HG03457 (cell line): ENCODE measurements around the gene KRIT1.
"Not testable (repeated sequence)": the region's sequence is repeated elsewhere in the genome, so short reads cannot be mapped to it uniquely, and the experiment has no call there.

ENCODE experiments used
- ATAC-seq: cut with Tn5 transposase; IDR thresholded peaks from one replicate; pipeline ENCODE4 v1.9.1; 2021; ENCODE audit warnings: moderate number of reproducible peaks; ENCODE audit not compliant: unreplicated experiment

KRIT1 gene

DNA sequence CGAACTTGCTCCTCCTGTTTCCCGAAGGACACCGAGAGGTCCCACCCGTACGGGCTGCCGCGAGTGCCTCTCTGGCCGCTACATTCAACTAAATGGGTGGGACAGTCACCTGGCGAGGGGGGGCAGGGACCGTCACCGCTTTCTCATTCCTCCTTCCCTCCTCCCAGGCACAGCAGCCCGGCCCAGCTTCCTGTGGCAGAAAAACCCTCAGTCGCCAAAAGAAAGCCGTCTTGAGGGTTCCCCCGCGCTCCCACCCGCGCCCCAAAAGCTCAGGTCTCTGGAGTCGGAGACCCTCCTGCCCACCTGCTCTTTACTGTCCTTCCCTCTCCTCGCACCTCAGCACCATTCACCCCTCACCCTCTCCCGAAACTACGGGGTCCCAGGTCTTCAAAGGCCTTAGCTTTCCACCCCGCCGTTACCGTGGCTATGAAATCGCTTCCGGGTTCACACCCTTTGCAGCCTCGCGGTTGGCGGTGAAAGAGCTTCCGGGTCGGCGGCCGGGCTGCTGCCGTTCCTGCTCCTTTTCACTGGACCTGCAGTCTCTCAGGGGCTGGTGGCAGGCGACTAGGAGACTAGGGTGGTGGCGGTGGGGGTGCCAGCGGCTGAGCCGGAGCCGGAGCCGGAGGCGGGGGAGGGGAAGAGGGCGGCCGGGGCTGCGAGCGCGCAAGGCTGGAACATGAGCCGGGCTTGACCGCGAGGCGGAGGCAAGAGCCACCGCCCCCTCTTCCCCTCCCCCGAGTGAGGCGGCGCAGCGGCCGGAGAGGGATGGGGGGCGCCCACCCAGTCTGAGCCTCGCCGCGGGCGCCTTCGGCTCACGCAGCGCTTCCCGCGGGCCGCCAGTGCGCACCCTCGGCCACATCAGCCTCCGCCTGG lies at the start of gene KRIT1, which contains the start of gene ANKIB1:
Gene KRIT1 (minus strand): TSS at position 428 of the 873 bp plus-strand sequence. CDS start 3,779 bp downstream, outside the sequence.
Gene ANKIB1 (plus strand): TSS at position 488 of the 873 bp plus-strand sequence. CDS start 49,005 bp downstream, outside the sequence.
- peak; percentile 59 for ATAC-seq

DNA sequence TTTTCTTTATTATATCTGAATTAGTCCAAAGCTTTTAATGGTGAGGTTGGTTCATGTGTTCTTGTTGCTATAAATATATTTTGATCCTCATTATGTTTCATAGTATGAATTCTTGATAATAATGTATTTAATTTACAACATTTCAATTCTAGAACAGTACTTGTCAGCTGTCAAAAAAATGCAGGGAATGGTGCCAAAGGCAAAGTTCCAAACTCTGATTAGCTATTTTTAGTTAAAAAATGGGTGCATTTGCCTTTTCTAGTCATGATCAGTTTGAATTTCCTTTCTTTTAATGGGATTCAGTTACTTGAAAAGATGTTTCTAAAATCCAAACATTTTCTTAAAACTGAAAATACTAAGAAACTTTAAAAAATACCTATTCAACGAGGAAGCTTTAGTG lies 49.7 kb upstream of the KRIT1 start:
- no peak for ATAC-seq

GRCh38 chr7:92293896-92294590 lies 48.3 kb upstream of the KRIT1 start:
- ATAC-seq: no peak

DNA sequence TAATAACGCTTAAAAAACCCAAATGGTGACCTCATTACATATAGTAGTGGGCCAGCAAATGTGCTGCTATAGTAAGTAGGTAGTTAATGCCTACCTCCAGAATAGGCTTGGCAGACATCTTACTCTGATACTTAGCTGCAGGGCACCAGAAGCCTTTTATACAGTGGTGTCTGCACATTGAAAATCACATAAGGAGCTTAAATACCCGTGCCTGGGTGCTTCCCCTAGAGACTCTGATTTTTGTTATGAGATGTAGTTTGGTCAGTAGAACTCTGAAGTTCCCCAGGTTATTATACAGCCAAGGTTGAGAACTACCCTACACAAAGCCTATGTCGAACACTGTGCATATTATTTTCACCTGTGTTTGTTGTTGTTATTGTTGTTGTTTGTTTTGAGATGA lies 47.3 kb upstream of the KRIT1 start:
- ATAC-seq: no peak

- ATAC-seq: no peak
These were observed 43.6 kb upstream of the KRIT1 start for GRCh38 chr7:92289321-92289720.

- ATAC-seq: no peak
These were observed 37.2 kb upstream of the KRIT1 start for GRCh38 chr7:92282930-92283329.

DNA sequence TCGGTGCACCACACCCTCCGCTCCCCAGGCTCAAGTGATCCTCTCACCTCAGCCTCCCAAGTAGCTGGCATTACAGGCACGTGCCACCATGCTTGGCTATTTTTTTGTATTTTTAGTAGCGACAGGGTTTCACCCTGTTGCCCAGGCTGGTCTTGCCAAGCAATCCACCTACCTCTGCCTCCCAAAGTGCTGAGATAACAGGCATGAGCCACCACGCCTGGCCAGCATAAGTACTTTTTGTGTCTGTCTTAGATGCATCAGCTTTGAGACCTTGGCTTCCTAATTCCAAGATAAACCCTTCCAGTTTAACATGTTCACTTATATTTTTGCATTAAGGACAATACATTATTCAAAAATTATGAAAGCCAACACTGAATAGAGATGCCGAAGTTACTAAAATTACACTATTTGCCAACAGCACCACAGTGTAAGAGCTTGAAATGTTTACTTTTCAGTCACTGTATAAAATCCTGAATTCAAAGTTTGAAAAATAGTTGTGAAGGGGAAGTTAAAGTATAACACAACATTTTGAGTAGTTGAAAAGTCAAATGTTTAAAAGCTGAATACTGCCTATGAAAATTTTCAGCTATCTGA lies 36.6 kb upstream of the KRIT1 start:
- no peak for ATAC-seq

DNA sequence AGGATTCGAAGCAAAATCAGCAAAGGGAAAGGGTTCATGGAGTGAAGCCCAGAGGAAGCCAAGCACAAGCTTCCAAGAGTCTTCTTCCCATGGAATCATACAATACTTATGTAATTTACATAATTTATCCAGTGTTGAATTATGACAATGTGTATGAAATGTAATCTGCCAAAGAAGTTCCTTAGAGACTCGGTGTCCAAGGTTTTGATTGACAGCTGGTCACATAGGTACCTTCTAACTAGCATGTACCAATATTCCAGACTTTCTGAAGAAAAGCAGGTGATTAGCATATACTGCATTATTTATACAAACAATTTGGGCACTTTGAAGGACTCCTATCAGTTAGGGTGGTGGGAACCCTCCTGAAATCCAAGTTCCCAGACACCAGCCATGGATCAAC lies 35.3 kb upstream of the KRIT1 start:
- ATAC-seq: no peak

GRCh38 chr7:92279396-92280031 lies 33.8 kb upstream of the KRIT1 start:
- no peak for ATAC-seq

DNA sequence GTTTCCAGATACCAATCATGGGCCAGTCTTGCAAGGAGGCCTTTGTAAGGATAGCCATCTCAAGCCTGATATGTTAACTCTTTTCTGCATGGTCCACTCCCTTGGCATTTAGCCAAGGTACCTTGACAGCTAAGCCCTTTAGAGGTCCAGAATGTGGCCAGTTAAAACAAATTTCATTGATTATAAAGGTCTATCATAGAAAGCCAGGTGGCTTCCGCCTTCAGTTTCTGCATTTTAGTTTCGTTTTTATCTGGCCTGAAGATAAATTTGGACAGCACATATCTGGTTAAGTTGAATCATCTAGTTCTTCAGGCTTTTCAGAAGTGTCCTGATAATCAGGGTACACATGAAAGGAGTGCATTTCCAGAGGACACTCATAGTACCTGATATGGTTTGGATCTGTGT lies 30.7 kb upstream of the KRIT1 start:
- no peak for ATAC-seq

DNA sequence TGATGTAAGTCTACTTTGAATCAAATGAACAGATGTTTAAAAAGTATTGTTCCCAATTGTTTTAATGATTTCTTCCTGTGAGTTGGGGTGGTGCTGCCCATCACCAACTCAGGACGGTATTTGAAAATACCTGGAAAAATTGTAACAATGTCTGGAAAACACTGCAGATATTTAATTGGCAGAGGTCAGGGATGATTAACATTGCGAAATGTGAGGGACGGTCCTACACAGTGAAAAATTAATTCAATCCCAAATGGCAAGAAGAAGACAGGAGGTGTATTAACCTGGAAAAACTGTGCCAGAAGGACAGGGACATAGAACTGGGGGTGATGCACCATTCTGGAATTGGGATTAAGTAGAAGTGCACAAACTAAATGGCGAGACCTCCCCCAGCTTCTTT lies 29.6 kb upstream of the KRIT1 start:
- ATAC-seq: no peak

DNA sequence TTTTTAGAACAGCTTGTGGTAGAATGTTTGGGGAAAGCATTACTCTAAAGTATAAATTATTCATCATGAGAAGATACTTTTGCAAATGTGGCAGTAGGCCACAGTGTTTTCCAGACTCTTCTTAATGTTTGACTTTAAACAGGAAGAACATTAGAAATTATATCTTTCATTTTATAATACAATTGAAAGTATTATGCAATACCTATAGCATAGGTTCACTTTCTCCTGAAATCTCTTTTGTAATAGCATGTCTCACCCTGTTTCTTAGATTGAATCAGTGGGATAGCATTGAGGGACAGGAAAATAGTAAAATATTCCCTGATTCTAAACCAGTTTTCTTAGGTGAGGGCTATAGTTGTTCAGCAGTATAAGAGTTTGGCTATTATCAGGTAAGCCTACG lies 23.2 kb upstream of the KRIT1 start:
- ATAC-seq: no peak

DNA sequence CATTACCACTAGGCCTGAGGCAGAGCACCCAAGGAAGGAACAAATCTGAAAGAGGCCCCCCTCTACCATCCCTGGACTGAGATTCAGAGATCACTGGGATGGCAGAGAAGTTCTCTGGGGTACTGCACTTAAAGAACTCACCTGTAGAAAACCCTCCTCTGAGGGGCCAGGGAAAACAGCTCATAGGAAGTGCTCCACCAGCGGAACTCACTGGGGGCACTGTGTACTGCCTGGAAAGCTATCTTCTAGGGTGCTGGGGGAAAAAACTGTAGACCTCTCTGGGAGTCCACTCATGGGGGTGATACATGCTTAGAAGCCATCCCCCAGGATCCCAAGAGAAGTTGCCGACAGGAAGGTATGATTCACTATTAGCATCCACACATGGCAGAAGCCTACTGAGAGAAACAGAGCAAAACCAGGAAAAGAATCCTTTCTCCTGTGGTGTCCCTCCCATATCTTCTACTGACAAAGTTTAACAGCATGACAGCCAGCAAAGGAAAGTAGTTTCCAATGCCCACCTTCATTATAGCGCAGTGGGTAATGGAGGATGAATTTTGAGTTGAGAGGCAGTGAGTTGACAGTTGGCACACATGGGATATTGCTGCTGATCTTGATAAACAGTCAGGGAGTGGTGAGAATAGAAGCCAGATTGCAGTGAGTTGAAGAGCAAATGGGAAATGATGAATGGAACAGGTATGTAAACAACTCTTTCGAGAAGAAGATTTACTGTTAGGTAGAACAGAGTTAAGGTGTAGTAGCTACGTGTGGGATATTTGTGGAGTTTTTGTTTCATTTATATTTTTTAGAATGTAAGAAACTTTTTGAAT lies 20.9 kb upstream of the KRIT1 start:
- ATAC-seq: no peak

- ATAC-seq: no peak
These were observed 14.6 kb upstream of the KRIT1 start for GRCh38 chr7:92260248-92260781.

GRCh38 chr7:92259610-92260247 lies 14.0 kb upstream of the KRIT1 start:
- ATAC-seq: no peak

- no peak for ATAC-seq
These were observed 13.3 kb upstream of the KRIT1 start for GRCh38 chr7:92259062-92259461.

DNA sequence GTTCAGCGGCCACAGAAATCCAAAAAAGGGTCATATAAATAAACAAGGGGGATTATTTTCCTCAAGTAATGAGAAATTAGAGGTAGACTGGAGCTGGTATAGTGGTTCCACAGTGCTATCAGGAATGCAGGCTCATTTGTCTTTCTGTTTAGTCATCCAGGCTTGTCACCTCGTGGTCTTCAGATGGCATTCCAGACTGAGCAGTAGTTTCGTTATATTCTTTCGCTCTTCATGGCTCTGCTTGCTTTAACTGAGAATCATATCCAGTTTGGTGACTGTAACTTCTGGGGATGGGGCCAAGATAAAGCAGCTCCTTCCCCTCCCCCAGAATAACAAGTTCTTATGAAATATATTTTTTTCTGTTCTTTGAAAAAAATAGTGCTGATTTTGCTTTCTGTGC lies 9.6 kb upstream of the KRIT1 start:
- ATAC-seq: no peak

DNA sequence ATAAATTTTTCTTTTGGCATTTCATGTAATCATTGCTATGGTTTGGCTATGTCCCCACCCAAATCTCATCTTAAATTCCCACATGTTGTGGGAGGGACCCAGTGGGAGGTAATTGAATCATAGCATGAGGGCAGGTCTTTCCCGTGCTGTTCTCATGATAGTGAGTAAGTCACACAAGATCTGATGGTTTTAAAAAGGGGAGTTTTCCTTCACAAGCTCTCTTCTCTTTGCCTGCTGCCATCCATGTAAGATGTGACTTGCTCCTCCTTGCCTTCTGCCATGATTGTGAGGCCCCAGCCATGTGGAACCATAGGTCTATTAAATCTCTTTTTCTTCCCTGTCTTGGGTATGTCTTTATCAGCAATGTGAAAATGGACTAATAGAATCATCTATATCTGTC lies 9.1 kb upstream of the KRIT1 start:
- not testable (repeated sequence) for ATAC-seq

GRCh38 chr7:92253251-92253650 lies 7.5 kb upstream of the KRIT1 start:
- ATAC-seq: no peak

- ATAC-seq: no peak
These were observed 5.5 kb upstream of the KRIT1 start for GRCh38 chr7:92251181-92251580.
